Middle frontal gyrus (tissue), 1 donor: ENCODE measurements around the gene NFE2L1.

Experiments used
- DNase-seq: peaks from one replicate; pipeline ENCODE4 v3.0.0-alpha.2; 2015; ENCODE audit warnings: low spot score; ENCODE audit errors: extremely low spot score

Gene NFE2L1

DNA sequence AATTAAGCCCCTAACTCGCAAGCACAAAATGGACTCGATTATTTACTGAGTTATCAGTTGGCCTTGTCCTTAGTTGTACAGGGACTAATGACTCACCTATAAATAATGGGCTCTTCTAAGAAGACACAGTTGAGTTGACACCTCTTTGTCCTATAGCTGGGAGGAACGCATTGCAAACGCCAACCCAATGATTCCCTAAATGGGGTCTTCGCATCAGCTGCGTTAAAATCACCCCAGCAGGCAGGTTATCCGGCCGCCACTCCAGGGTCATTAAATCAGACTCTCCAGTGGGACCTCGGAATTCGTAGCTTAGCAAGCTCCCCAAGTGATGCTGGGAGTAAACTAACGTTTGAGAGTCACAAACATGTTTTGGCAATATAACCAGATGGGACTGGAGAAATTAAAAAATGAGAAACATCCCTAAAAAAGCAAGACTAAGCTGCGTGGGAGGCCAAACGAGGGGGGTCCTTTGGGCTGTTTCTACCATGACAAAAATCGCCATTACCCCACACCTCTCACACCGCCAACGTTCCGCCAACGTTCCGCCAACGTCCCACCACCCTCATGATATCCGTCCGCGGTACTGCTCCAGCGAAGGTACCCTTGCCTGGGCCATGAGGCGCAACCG lies 932 bp upstream of the NFE2L1 start:
- no peak for DNase-seq

DNA sequence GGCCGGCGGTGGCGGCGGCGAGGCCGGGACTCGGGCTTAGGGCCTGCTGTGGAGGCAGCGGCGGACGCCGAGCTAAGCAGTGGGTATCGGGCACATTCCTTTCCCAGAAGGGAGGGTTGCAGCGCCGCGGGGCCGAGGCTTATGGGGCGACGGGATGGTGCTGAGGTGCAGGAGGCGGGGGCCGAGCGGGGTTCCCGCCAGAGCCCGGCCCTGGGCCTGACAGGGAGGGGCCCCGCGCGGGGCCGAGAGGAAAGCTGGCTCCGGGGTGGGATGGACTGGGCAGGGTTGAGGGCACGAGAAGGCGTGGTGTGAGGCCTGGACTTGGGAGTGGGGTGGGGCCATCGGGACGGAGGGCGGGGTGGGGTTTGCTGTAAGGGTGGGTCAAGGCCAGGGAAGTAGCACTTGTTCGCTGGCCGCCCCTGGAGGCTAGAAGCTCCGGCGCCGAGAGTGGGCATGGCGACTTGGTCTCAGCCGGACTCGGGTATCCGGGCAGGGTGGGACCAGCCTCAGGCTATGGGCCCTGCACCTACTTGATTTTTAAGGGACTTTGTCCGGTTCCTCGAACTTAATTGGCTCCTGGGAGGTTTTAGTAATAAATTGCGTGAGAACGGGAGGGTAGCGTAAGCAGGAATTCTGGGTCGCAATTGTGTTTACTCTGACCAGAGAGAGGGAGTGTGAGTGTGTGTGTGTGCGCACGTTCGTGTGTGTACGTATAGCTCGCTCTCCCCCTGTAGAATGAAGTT lies 396 bp downstream of the NFE2L1 start:
- DNase-seq, result no peak

DNA sequence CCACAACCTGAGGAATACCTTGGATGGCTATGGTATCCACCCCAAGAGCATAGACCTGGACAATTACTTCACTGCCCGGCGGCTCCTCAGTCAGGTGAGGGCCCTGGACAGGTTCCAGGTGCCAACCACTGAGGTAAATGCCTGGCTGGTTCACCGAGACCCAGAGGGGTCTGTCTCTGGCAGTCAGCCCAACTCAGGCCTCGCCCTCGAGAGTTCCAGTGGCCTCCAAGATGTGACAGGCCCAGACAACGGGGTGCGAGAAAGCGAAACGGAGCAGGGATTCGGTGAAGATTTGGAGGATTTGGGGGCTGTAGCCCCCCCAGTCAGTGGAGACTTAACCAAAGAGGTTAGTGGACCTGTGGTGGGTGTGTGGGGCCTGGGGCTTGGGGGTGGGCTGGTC lies 3.1 kb downstream of the NFE2L1 start:
- no peak for DNase-seq

DNA sequence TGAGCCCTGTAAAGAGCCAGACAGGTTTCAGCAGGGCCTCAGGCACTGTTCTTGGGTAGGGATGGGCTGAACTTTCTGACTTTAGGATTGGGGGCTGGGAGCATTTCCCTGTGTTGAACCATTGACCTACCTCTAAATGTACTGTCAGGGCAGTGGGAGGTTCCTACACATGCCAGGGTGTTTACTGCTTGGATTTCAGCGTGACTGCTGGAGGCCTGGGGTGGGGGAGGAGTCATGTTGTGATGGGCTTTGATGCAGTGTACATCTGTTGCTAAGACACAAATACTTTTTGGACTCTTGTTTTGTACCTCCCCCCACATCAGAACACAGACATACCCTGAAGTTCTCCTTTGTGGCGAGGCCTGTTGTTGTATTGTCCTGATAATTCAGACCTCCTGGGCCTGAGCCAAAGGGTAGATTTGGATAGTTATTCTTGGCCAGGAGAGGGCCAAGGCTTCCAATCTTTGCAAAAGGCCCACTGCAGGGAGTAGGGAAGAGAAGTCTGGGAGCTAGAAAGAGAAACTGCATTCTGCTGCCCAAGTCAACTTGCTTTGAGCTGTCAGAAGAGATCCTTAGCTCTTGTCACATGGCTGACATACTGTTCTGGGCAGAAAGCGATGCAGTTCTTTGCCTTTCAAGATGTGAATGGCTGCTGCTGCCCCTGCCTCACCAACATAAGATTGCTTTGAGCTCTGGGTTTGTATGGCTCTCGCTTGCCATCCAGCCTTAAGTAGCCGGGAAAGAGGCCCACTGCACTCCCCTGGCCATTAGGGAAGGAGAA lies 3.7 kb downstream of the NFE2L1 start:
- DNase-seq, result no peak

DNA sequence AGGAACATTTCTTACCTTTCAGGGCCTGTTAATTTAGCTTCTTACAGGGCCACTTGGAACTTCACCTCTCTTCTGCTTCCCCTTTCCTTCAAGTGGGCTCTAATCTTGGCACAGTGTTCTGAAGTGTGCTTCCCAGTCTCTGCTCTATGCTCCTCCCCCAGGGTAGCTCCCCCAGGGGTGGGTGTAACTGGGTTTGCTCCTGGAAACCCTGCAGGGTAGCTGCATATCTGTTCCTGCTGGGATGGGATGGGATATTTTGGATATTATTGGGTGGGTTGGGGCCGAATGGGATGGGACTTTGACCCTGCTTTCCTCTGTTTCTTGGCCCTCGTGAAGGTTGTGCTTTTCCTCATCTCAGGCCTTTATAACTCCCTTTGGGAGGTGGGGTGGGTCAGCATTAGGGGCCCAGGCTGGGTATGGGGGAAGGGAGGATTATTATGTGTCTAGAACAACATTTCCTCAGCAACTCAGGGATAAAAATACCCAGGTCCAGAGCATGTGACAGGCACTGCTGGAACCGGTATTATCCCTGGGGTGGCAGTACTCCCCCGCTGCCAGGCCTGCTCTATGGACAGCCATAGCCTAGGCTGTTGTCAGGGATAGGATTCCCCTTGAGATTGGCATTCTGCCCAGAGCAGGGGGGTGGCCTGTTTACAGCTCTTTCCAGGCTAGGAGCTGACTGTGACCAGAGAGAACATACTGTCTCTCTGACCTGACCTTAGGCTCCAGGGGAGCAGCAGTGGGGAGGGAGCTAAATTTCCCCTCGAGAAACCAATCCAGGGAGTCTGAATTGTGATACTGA lies 5.0 kb downstream of the NFE2L1 start:
- no peak for DNase-seq

DNA sequence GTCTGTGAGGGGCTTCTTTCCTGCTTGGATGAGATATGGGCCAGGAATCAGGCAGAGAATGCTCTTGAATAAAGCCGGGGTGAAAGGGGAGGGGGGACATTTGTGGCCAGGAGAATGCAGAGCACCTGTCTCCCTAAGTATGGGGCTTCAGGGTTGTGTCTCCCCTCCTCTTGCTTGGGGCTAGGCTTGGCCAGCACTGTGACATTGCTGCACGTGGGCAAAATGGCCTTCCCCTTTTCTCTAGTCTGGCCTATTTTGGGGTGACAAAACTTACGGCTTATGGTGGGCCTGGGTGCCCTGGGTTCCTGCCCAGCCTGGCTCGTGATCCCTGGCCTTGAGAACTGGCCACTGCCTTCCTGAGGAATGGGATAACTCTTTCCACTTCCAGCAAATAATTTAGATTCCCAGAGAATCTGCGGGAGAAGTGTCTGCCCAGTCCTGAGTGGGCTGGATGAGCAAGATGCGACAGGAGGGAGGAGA lies 5.6 kb downstream of the NFE2L1 start:
- no peak for DNase-seq

DNA sequence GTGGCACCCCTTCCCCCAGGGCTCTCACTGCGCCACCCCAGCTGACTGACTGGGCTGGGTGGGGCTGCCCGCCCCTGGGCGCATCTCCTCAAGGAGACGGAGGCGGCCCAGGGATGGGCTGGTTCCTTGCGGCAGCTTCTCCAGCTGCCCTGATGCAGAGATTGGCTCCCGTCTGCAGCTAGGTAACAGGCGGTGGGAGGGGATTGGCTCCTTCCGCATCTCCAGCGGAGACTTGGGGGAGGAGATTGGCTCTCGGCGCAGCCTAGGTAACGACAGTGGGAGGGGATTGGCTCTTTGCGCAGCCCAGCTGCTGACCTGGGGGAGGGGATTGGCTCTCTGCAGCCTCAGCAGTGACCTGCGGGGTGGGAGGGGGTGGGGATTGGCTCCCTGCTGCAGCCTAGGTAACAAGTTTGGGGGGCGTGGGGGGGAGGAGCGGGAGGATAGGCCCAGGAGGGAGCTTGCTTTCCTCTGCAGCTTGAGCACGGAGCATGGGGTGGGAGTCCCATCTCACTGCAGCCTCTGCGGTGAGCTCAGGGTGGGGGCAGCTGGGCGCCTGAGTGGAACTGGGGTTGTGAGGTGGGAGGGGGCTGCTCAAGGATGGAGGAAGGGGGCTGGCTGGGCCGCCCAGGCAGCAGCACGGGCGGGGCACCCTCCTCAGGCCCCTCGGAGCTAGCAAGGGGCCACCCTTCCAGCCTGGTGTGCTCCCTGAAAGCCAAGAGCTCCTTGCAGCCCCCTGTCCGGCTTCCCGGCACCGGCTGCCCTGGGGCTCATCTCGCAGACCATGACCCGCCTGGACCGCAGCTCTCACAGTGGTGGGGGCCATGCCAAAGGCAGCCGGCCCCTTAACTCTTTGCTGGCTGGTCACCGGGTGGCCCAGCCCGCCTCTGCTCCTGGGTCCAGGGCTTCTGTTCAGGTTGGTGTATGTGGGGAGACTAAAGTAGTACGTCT lies 6.4 kb downstream of the NFE2L1 start:
- DNase-seq, result peak; percentile 83

DNA sequence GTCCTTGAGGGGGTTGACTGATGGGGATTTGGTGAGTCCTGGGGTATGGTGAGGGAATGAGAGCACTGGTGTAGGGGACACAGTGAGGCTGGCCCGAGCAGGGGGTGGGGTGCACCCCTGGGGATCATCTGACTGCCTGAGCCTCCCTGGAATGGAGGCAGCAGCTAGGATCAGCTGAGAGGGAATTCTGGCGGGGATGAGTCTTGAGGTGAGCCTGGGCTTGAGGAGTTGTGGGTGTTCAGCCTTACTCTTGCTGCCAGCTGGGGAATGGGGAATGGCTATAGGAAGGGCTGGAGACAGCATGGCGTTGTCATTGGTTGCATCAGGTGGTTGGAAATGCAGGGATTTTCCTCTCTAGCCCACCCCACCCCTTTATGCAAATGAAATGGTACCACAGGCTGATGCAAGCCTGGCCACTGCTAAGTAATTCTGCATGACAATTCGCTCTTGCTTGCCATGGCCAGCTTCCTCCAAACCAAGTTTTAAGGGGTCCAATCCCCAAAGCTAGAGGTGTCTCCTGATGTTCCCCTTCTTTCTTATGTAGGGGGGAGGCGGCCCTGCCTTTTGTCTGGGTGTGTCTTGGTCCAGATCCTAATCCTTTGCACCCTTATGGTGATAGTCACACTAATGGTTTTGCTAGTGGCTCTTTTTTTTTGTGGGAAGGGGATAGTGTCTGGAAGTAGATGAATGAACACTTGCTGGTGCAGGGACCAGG lies 7.5 kb downstream of the NFE2L1 start:
- DNase-seq, result no peak

DNA sequence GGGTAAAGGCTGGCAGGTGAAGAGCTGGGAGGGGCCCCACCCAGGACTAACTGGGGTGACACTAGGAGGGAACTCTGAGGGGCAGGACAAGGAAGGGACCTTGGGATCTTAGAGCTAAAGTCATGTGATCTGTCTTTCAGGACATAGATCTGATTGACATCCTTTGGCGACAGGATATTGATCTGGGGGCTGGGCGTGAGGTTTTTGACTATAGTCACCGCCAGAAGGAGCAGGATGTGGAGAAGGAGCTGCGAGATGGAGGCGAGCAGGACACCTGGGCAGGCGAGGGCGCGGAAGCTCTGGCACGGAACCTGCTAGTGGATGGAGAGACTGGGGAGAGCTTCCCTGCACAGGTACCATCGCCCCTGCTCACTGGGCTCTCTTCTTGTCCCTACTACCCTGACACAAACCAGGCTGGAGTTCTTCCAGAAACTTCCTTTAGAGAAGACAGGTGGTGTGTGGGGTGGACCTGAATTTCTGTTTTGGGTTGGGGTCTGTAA lies 8.1 kb downstream of the NFE2L1 start:
- DNase-seq, result no peak

DNA sequence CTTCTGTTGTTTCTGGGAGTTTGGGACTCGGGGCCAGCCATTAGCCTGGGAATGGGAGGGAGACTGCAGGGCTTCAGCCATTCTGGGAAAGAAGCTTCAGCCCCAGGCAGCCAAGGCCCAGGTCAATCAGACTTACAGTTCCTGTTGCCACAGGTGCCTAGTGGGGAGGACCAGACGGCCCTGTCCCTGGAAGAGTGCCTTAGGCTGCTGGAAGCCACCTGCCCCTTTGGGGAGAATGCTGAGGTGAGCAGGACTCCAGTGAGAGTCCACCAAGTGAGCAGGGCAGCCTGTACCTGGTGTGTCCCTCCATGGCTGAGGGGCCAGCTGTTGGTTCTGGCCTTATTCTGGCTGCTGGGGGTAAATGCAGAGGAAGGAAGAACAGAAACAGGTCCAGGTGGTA lies 8.7 kb downstream of the NFE2L1 start:
- no peak for DNase-seq

DNA sequence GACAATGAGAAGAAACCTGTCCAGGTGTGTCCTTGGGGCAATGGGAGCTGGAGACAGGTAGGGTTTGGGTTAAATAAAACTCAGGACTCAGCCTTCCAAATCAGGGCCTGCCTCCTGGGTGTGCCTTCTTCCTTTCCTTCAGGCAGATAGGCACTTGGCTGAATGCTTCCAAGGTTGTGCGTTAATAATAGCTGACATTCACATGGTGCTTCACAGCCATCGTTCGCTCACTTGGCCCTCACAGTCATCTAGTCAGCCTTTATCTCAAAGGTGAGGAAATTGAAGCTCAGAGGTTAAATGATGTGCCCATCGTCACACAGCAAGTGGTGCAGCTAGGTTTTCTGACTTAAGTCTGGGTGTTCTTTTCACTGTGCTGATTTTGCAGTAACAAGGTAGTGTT lies 9.5 kb downstream of the NFE2L1 start:
- DNase-seq, result no peak

DNA sequence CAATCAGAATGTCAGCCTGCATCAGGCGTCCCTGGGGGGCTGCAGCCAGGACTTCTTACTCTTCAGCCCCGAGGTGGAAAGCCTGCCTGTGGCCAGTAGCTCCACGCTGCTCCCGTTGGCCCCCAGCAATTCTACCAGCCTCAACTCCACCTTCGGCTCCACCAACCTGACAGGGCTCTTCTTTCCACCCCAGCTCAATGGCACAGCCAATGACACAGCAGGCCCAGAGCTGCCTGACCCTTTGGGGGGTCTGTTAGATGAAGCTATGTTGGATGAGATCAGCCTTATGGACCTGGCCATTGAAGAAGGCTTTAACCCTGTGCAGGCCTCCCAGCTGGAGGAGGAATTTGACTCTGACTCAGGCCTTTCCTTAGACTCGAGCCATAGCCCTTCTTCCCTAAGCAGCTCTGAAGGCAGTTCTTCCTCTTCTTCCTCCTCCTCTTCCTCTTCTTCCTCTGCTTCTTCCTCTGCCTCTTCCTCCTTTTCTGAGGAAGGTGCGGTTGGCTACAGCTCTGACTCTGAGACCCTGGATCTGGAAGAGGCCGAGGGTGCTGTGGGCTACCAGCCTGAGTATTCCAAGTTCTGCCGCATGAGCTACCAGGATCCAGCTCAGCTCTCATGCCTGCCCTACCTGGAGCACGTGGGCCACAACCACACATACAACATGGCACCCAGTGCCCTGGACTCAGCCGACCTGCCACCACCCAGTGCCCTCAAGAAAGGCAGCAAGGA lies 10.4 kb downstream of the NFE2L1 start:
- no peak for DNase-seq

DNA sequence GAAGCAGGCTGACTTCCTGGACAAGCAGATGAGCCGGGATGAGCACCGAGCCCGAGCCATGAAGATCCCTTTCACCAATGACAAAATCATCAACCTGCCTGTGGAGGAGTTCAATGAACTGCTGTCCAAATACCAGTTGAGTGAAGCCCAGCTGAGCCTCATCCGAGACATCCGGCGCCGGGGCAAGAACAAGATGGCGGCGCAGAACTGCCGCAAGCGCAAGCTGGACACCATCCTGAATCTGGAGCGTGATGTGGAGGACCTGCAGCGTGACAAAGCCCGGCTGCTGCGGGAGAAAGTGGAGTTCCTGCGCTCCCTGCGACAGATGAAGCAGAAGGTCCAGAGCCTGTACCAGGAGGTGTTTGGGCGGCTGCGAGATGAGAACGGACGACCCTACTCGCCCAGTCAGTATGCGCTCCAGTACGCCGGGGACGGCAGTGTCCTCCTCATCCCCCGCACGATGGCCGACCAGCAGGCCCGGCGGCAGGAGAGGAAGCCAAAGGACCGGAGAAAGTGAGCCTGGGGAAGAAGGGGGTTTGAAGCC lies 11.0 kb downstream of the NFE2L1 start:
- DNase-seq, result no peak

DNA sequence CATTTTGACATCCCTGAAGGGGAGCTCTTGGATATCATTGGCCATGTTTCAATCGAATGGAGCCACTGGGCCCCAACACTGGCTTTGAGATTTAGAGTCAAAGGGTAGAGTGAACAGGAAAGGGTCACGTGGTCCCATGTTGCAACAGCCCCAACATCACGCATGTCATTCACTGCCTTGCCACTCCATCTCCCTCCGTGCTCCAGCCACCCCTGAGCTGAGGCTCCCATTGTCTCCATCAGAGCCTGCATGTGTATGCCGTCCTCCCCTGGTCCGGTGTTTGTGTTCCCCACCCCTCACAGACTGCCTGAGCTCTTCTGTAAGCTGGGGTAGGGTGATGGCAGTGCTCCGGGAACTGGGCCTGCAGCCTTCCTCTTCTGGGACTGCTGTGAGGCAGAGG lies 12.1 kb downstream of the NFE2L1 start:
- DNase-seq, result no peak

DNA sequence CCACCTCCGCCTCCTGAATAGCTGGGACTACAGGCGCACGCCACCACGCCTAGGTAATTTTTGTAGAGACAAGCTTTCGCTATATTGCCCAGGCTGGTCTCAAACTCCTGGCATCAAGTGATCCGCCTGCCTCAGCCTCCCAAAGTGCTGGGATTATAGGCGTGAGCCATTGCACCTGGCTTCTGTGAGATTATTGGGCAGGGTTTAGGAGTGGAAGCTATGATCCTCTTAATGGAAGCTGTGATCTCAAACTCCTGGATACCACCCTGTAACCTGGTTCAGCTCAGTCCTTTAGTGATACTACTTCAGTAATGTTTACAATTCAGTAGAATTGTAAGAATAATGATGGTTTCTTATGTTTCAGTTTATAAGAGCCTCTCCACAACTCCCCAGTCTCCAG lies 14.1 kb downstream of the NFE2L1 start:
- DNase-seq, result no peak

DNA sequence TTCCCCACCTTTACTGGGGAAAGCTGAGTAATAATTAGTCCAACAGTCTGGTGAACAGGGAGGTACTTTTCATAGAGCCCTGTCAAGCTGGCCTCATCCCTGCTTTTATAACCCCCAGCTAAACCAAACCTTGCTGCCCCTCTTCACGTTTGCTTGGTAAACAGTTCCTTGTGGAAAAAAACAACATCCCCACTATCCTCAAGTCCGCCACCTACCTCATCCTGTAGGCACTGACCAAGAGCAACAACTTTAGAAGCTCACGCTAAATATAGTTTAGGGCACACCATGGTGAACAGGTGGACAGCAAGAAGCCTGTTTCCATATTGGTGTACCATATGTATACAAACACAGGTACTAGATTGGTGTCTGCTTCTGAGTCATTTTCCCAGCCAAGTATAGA lies 16.5 kb downstream of the NFE2L1 start:
- DNase-seq, result no peak

DNA sequence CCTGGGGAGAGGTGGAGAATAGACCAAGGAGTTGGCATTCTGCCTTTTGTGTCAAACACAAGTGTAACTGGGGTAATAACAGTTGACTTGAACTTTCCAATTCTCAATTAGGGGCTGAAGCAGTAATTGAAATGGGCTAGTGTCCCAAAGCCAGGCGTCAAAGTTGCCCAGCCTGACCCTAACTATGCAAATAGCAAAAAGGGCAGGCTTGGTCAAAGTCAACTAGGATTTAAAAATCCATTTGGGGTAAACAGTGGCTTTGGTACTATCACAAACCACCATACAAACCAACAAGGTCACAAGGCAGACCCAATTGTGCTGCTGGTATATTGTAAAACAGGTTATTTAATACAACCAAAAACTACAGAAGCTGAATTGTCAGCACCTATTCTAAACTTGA lies 18.0 kb downstream of the NFE2L1 start:
- DNase-seq, result no peak

DNA sequence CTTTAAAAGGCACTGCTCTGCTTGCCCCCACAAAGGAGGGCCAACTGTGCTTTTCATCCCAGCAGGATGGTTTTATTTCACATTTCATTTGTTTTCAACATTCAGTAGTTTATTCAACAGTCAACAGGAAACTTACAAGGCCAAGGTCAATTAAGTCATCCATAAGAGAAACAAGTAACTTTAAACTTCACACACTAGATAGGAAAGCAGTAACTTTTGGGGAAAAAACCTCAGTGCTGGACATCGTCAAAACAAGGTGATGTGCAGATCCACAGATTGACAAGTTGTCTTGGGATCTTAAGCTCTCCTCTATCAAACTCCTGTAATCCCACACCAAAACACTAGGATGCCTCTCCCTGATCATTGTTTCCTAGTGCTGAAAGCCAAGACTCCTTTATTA lies 18.5 kb downstream of the NFE2L1 start:
- DNase-seq, result no peak

DNA sequence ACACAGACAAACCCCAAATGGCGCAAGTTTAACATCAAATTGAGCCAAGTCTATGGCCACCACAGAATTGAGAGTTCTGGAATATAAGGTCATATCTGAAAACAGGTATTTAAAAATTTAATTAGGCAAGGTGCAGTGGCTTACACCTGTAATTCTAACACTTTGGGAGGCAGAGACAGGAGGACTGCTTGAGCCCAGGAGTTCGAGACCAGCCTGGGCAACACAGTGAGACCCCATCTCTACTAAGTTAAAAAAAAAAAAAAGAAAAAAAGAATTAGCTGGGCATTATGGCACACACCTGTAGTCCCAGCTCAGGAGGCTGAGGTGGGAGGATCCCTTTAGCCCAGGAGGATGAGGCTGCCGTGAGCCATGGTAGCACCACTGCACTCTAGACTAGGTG lies 19.1 kb downstream of the NFE2L1 start:
- no peak for DNase-seq
